Osteoblast (primary cell): Measurements from ENCODE around the gene FBLN7. TPM values are rescaled to one million over a fixed set of nuclear protein-coding genes. Genes with fewer than 3 reads are reported as not detected.

Source experiments
- DNase-seq: peaks from one replicate; pipeline ENCODE4 v3.0.0; 2011; ENCODE audit warnings: low spot score, mixed read lengths; ENCODE audit not compliant: insufficient read length; ENCODE audit errors: missing footprints
- H2AFZ ChIP-seq: 2 replicates; pipeline ENCODE4 v1.6.0; 2011; ENCODE audit warnings: mild to moderate bottlenecking, low read length
- H3K27ac ChIP-seq: 2 replicates; pipeline ENCODE4 v1.5.1; 2011; ENCODE audit warnings: mild to moderate bottlenecking, low read depth, low read length, moderate library complexity
- H3K27me3 ChIP-seq: 2 replicates; pipeline ENCODE4 v1.6.0; 2012; ENCODE audit warnings: mild to moderate bottlenecking, control low read depth, inconsistent platforms, low read length, moderate library complexity; ENCODE audit not compliant: insufficient read depth
- H3K36me3 ChIP-seq: 2 replicates; pipeline ENCODE4 v1.5.1; 2011; ENCODE audit warnings: mild to moderate bottlenecking, low read length, control low read depth, moderate library complexity; ENCODE audit not compliant: insufficient read depth
- H3K4me1 ChIP-seq: 2 replicates; pipeline ENCODE4 v1.5.1; 2011; ENCODE audit warnings: mild to moderate bottlenecking, low read length, control low read depth, moderate library complexity; ENCODE audit not compliant: insufficient read depth
- H3K4me2 ChIP-seq: 2 replicates; pipeline ENCODE4 v1.6.0; 2011; ENCODE audit warnings: mild to moderate bottlenecking, low read length; ENCODE audit not compliant: insufficient read depth
- H3K4me3 ChIP-seq: fragments of 200-600 bp; sonication (generic); 3 replicates; pipeline ENCODE4 v1.5.1; 2012; ENCODE audit warnings: mild to moderate bottlenecking, low read length, inconsistent platforms; ENCODE audit not compliant: insufficient read depth
- H3K79me2 ChIP-seq: 2 replicates; pipeline ENCODE4 v1.6.0; 2012; ENCODE audit warnings: mild to moderate bottlenecking, low read length, control low read depth, inconsistent platforms; ENCODE audit not compliant: insufficient read depth
- H3K9me3 ChIP-seq: 2 replicates; pipeline ENCODE4 v1.5.1; 2011; ENCODE audit warnings: low read depth, low read length, control low read depth
- H4K20me1 ChIP-seq: 2 replicates; pipeline ENCODE4 v1.6.0; 2012; ENCODE audit warnings: mild to moderate bottlenecking, low read length, control low read depth; ENCODE audit not compliant: insufficient read depth
- CTCF ChIP-seq: IDR thresholded peaks from 2 replicates; pipeline ENCODE4 v1.5.1; 2011; ENCODE audit warnings: mild to moderate bottlenecking, low read depth, low read length, moderate library complexity; ENCODE audit errors: extremely low read depth
- total RNA-seq: library from RNA; depleted of rRNA; stranded (reverse); fragments of >200 nt; gene quantifications from 2 replicates; pipeline ENCODE4 v1.2.3, GENCODE V29; 2012

FBLN7 gene
- total RNA-seq, 1 donor, result 5.8 TPM

GRCh38 chr2:112162341-112162740, 24.2 kb downstream of the FBLN7 start:
- Histone ChIP-seq H4K20me1 (no peaks in the 10 kb centered on the region), H2AFZ (no peak overlapping the region), H3K9me3 (no peaks in the 10 kb centered on the region), H3K27ac (no peak overlapping the region), H3K4me1 (peaks cover 4% of the 10 kb centered on the region), H3K4me3 (no peak overlapping the region), H3K27me3 (no peaks in the 10 kb centered on the region), H3K36me3 (no peaks in the 10 kb centered on the region), H3K79me2 (no peaks in the 10 kb centered on the region), H3K4me2 (no peak overlapping the region)
- no peak for DNase-seq
- TF ChIP-seq CTCF, result no peak

- Histone ChIP-seq H2AFZ (no peak overlapping the region), H3K27me3 (no peaks in the 10 kb centered on the region), H3K4me1 (no peaks in the 10 kb centered on the region), H3K4me3 (no peak overlapping the region), H4K20me1 (no peaks in the 10 kb centered on the region), H3K27ac (no peak overlapping the region), H3K9me3 (no peaks in the 10 kb centered on the region), H3K36me3 (no peaks in the 10 kb centered on the region), H3K4me2 (no peak overlapping the region), H3K79me2 (no peaks in the 10 kb centered on the region)
- no peak for DNase-seq
- TF ChIP-seq CTCF, result no peak
Measured at GRCh38 chr2:112162956-112163355, 24.8 kb downstream of the FBLN7 start.

GRCh38 chr2:112163541-112163981, 25.4 kb downstream of the FBLN7 start:
- peak; percentile 91 for DNase-seq
- H3K4me1 ChIP-seq, result peaks cover 5% of the 10 kb centered on the region
- no peak overlapping the region for H3K4me2 ChIP-seq
- no peaks in the 10 kb centered on the region for H3K9me3 ChIP-seq
- no peak overlapping the region for H3K4me3 ChIP-seq
- no peaks in the 10 kb centered on the region for H3K36me3 ChIP-seq
- peak overlapping the region; percentile 57 for H2AFZ ChIP-seq
- H4K20me1 ChIP-seq, result no peaks in the 10 kb centered on the region
- no peaks in the 10 kb centered on the region for H3K27me3 ChIP-seq
- no peaks in the 10 kb centered on the region for H3K79me2 ChIP-seq
- H3K27ac ChIP-seq, result no peak overlapping the region
- no peak for TF ChIP-seq CTCF

GRCh38 chr2:112164876-112165275, 26.7 kb downstream of the FBLN7 start:
- Histone ChIP-seq H3K9me3 (no peaks in the 10 kb centered on the region), H4K20me1 (no peaks in the 10 kb centered on the region), H2AFZ (no peak overlapping the region), H3K36me3 (no peaks in the 10 kb centered on the region), H3K79me2 (no peaks in the 10 kb centered on the region), H3K27me3 (no peaks in the 10 kb centered on the region), H3K27ac (no peak overlapping the region), H3K4me1 (peaks cover 6% of the 10 kb centered on the region), H3K4me3 (no peak overlapping the region), H3K4me2 (no peak overlapping the region)
- DNase-seq, result no peak
- no peak for TF ChIP-seq CTCF
